Kidney glomerular epithelial cell (primary cell): ENCODE data around the gene ZNF516.

Experiments
- DNase-seq: peaks from one replicate; lab custom pipeline; 2025; lab: John Stamatoyannopoulos, UW

ZNF516 gene

GRCh38 chr18:76380791-76381405 is 114.1 kb downstream of the ZNF516 start:
- no peak for DNase-seq

- DNase-seq = no peak
Observed at GRCh38 chr18:76380127-76380729, 114.8 kb downstream of the ZNF516 start.

- no peak for DNase-seq
Observed at GRCh38 chr18:76379226-76380126, 115.6 kb downstream of the ZNF516 start.

GRCh38 chr18:76378526-76379215 is 116.4 kb downstream of the ZNF516 start:
- no peak for DNase-seq

- no peak for DNase-seq
Observed at GRCh38 chr18:76377359-76377756, 117.7 kb downstream of the ZNF516 start.

- DNase-seq = no peak
Observed at GRCh38 chr18:76376668-76377358, 118.2 kb downstream of the ZNF516 start.

- DNase-seq = no peak
Observed at GRCh38 chr18:76376225-76376624, 118.8 kb downstream of the ZNF516 start.

GRCh38 chr18:76374330-76375281 is 120.4 kb downstream of the ZNF516 start:
- no peak for DNase-seq

GRCh38 chr18:76373297-76373696 is 121.7 kb downstream of the ZNF516 start:
- DNase-seq = no peak

- no peak for DNase-seq
Observed at GRCh38 chr18:76371301-76372203, 123.5 kb downstream of the ZNF516 start.

- no peak for DNase-seq
Observed at GRCh38 chr18:76370686-76371085, 124.4 kb downstream of the ZNF516 start.

- no peak for DNase-seq
Observed at GRCh38 chr18:76370201-76370600, 124.8 kb downstream of the ZNF516 start.

- DNase-seq = no peak
Observed at GRCh38 chr18:76369791-76370190, 125.3 kb downstream of the ZNF516 start.

- no peak for DNase-seq
Observed at GRCh38 chr18:76368976-76369375, 126.1 kb downstream of the ZNF516 start.

GRCh38 chr18:76368271-76368670 is 126.8 kb downstream of the ZNF516 start:
- DNase-seq = no peak

- DNase-seq = no peak
Observed at GRCh38 chr18:76367168-76368125, 127.6 kb downstream of the ZNF516 start.

- DNase-seq = no peak
Observed at GRCh38 chr18:76365561-76365960, 129.5 kb downstream of the ZNF516 start.
